HG03060 (cell line): Measurements from ENCODE around the gene KRTAP6-1.

ENCODE experiments used
- ATAC-seq: cut with Tn5 transposase; IDR thresholded peaks from one replicate; pipeline ENCODE4 v1.9.1; 2021; ENCODE audit warnings: low read depth, moderate number of reproducible peaks; ENCODE audit not compliant: unreplicated experiment

Gene KRTAP6-1

GRCh38 chr21:30613836-30614235 lies at the start of gene KRTAP6-1:
Gene KRTAP6-1, minus strand, starts transcription at chr21:30613930. Its CDS starts 26 bp downstream, at chr21:30613904.
- no peak for ATAC-seq

- no peak for ATAC-seq
Measured at GRCh38 chr21:30652891-30653290, 39.2 kb upstream of the KRTAP6-1 start.

GRCh38 chr21:30646904-30647414 lies 33.2 kb upstream of the KRTAP6-1 start:
- no peak for ATAC-seq

GRCh38 chr21:30642564-30642963 lies 28.8 kb upstream of the KRTAP6-1 start, which contains the start of gene KRTAP20-3:
Gene KRTAP20-3, plus strand, starts transcription at chr21:30642864.
- no peak for ATAC-seq

GRCh38 chr21:30638686-30639085 lies 25.0 kb upstream of the KRTAP6-1 start:
- no peak for ATAC-seq

GRCh38 chr21:30634906-30635305 lies 21.2 kb upstream of the KRTAP6-1 start, which contains the start of gene KRTAP20-2:
Gene KRTAP20-2, plus strand, starts transcription at chr21:30635206. Its CDS starts 58 bp downstream, at chr21:30635264.
- ATAC-seq: no peak

GRCh38 chr21:30629200-30629599 lies 15.5 kb upstream of the KRTAP6-1 start:
- no peak for ATAC-seq

DNA sequence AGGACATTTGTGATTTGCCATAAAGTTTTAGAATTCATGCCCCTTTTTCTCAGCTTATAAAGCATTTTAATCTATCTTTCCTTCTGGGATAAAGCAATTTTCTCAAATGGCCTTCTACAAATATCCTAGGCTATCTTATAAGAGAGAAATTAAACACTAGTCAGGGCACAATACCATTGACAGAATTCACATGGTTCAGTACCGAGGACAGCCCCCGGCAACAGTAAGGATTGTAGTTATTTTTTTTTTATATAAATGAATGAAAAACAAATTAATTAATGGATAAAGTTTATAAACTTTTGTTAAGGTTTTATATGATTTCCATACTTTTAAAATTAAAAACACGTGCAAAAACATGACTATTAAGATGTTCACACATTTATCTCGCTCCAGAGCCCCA lies 14.4 kb upstream of the KRTAP6-1 start:
- no peak for ATAC-seq

- ATAC-seq: no peak
Measured at GRCh38 chr21:30625449-30626165, 11.9 kb upstream of the KRTAP6-1 start.

- no peak for ATAC-seq
Measured at GRCh38 chr21:30623362-30623761, 9.6 kb upstream of the KRTAP6-1 start.

- no peak for ATAC-seq
Measured at GRCh38 chr21:30620522-30620921, 6.8 kb upstream of the KRTAP6-1 start, which contains the start of gene KRTAP20-4. Gene KRTAP20-4, plus strand, starts transcription at chr21:30620627.

DNA sequence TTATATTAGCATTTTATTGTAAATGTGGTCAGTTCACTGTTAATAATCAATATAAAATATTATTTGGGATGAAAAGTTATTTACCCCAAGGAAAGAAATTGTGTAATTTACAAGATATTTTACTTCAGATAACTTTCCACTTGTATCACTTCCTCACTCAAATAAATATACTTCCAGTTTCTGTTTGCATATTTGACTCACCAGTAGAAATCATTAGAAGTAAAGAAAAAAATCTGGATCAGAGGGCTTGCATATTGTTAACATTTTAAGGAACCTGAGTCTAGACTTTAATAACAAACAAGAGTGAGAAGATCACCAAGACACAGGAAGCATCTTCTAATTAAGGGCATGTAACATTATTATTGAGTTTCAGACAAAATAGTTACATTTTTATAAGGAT lies 6.3 kb upstream of the KRTAP6-1 start:
- ATAC-seq: no peak

DNA sequence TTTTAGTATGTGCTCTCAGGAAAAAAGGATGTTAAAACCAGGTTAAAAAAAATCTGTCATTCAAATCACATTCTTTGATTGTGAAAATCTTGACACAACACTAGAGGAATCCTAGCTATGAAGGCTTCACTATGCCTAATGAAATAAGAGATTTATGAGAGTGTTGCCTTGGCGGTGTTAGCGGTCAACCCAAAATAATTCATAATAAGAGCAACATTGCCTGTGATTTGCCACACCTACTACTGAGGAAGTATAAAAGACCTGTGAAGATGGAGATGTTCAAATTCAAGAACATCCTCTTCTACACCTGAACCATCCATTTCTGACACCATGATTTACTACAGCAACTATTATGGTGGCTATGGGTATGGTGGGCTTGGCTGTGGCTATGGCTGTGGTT lies 2.4 kb upstream of the KRTAP6-1 start, which contains the start of gene KRTAP20-1:
Gene KRTAP20-1, plus strand, starts transcription at position 301 of the 400 bp plus-strand sequence. Its CDS starts 30 bp downstream, at position 331.
- no peak for ATAC-seq

- ATAC-seq: no peak
Measured at GRCh38 chr21:30615199-30615598, 1.5 kb upstream of the KRTAP6-1 start.

- ATAC-seq: no peak
Measured at GRCh38 chr21:30612132-30612531, 1.6 kb downstream of the KRTAP6-1 start.

DNA sequence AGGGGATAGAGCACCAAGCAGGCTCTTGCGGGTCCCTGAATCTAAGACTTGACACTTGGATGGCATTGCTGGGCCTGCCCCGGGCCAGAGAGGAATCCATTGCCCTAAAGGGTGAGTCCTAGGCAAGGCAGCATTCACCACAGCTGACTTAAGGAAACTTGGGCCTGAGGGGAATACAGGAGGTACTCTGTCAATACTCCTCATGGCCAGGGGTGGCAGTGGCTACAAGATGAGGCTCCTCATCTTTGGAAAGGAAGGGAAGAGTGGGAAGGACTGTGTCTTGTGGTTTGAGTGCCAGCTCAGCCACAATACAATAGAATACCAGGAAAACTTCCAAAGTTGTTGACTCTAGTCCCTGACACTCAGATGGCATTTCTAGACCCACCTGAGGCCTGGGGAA lies 7.8 kb downstream of the KRTAP6-1 start:
- ATAC-seq: no peak

GRCh38 chr21:30600787-30601186 lies 12.9 kb downstream of the KRTAP6-1 start, which contains the start of gene KRTAP22-1:
Gene KRTAP22-1, plus strand, starts transcription at chr21:30601087.
- no peak for ATAC-seq

- ATAC-seq: no peak
Measured at GRCh38 chr21:30598802-30599201, 14.9 kb downstream of the KRTAP6-1 start, which contains the start of gene KRTAP6-2. Gene KRTAP6-2, minus strand, starts transcription at chr21:30598902. Its CDS starts 28 bp downstream, at chr21:30598874.

DNA sequence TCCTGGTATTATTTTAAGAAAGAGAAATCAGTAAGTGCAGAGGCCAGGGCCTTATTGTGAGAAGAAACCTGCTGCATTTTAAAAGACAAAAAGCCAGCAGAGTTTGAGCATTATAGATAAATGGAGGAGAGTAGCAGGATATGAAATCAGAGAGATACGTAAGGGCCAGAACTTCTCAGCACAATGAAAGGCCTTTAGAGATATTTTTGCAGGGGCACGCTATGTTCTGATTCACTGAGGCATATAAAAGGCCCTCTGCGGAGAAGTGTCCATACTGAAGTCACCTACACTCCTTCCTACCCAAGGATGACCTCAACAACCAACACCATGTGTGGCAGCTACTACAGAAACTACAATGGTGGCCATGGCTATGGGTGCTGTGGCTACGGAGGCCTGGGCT lies 21.6 kb downstream of the KRTAP6-1 start, which contains the start of gene KRTAP6-3:
Gene KRTAP6-3, plus strand, starts transcription at position 301 of the 400 bp plus-strand sequence. Its CDS starts 6 bp downstream, at position 307.
- no peak for ATAC-seq

GRCh38 chr21:30590297-30590696 lies 23.4 kb downstream of the KRTAP6-1 start, which contains the start of gene KRTAP22-2:
Gene KRTAP22-2, minus strand, starts transcription at chr21:30590397.
- no peak for ATAC-seq

DNA sequence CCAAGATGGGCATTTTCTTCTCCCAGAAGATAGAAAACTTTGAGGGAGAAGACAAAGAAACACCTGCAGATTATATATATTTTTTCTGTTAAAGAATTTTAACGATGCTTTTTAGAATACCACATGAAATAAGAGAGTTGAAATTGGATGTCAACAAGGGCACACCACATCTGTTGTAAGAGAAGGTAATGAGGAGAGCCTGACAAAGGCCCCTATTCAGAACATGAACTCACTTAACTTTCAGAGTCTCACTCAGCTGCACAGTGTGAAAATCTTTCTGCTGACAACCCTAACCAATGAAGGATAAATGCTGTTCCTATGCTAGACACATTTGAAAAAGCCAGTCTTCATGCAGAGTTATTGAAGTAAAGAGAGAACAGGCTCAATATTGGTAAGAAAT lies 30.9 kb downstream of the KRTAP6-1 start:
- no peak for ATAC-seq
